NCI-H2029 treated with DMSO at 0.1 percent for 48 hours (cell line): ENCODE results near the gene HSPA1A.

Source experiments
- DNase-seq: peaks from one replicate; lab custom pipeline; 2025; lab: John Stamatoyannopoulos, UW

HSPA1A gene

DNA sequence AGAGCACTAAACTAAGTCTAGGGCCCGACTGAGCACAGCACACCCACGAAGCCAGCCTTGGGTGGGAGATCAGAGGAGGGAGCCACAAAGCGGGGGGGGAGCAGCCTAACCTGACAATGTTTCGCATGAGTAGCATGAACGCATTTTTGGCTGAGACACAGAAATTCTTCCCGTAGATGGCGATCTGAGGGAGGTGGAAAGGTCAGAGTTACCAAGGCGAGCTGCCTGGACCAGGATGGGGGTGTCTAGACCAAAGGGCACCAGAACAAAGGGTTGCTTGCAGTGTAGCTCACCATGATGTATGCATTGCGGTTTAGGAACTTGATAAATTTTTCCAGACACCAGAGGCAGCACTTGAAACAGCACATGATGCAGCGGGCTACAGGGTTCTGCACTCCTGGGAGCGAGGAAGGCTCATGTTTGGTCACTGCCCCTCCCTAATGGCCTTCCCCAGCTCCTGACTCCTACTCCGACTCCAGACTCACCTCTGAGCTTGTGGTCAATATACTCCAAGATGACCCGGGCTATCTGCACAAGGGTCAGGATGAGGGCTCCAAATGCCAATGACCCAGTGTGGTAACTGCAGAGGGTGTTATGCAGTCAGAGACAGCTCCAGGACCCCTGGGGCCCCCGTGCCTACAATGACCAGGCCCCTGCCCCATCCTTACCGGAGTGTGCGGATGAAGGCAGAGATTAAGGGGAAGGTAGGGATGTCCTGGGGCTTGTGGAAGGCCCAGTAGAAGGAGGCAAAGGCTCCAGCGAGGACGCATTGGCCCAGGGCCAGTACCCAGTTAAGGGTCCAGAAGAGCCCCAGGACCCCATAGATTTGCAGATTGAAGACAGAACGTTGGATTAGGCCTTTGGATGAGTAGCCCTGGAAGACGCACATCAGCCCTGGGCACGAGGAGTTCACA lies 50.1 kb downstream of the HSPA1A start:
- DNase-seq = no peak
